Activated CD8-positive, alpha-beta memory T cell treated with anti-CD3 and anti-CD28 coated beads, Interleukin-2, amount 50 U/mL, for 24 hours (primary cell): ENCODE data around the gene ZPLD1.

Experiments
- DNase-seq: peaks from one replicate; pipeline ENCODE4 v3.0.0-alpha.2; 2020; ENCODE audit errors: extremely low read depth

Gene ZPLD1

DNA sequence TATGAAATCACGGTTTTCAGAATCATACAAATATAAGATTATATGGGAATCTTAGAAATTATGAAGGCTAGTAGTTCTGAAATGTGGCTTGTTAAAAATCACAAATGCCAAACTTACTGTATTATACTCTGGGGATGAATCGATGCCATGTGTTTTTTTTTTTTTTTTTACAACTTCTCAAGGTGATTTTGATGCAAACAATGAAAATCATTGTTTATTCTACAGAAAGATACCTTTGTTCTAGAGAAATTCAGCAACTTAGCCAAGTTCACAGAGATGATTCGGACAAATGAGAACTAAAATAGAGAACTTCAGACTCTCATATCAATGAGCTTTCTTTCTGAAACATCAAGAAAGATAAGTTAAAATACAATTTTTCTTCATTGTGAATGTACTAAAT, 92.0 kb downstream of the ZPLD1 start:
- no peak for DNase-seq

DNA sequence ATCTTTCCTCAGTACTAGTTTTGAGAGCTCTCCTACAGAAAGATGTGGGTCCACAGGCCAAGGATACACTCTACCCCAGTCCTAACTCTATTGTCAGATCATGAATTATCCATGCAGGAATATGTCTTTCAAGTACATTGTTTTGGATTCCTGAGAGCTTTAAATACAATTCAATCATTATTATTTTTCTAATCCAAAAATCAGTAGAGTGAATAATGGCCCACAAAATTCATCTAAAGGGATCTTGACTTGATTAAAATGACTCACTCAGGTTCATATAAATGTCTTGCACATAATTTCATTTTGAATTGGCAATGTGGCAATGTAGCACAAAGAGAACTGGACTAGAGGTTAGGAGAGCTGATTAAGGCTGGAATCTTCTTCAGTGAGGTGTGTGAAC, 93.9 kb downstream of the ZPLD1 start:
- no peak for DNase-seq
